Astrocyte (in vitro differentiated cells and primary cell): ENCODE results near the gene FAM221A. TPM values are rescaled to one million over a fixed set of nuclear protein-coding genes. Genes with fewer than 3 reads are reported as not detected.

Experiments
- DNase-seq: peaks from one replicate; pipeline ENCODE4 v3.0.0-alpha.2; 2010; ENCODE audit warnings: low read depth
- FAIRE-seq: peaks from 2 replicates; lab custom pipeline; 2011; peaks lifted over from hg19 to GRCh38; lab: Jason Lieb, UNC
- H2AFZ ChIP-seq: 2 replicates; pipeline ENCODE4 v1.6.0; 2012; ENCODE audit warnings: low read depth, low read length, inconsistent platforms
- H3K27ac ChIP-seq: 2 replicates; pipeline ENCODE4 v1.5.1; 2011; ENCODE audit warnings: low read depth, low read length, inconsistent platforms
- H3K27me3 ChIP-seq: 2 replicates; pipeline ENCODE4 v1.6.0; 2011; ENCODE audit warnings: low read length, inconsistent platforms; ENCODE audit not compliant: insufficient read depth
- H3K36me3 ChIP-seq: 2 replicates; pipeline ENCODE4 v1.5.1; 2011; ENCODE audit warnings: low read length, inconsistent platforms; ENCODE audit not compliant: insufficient read depth
- H3K4me1 ChIP-seq: 2 replicates; pipeline ENCODE4 v1.5.1; 2011; ENCODE audit warnings: low read length, inconsistent platforms; ENCODE audit not compliant: insufficient read depth
- H3K4me2 ChIP-seq: 2 replicates; pipeline ENCODE4 v1.6.0; 2012; ENCODE audit warnings: low read length, inconsistent platforms
- H3K4me3 ChIP-seq: 2 replicates; pipeline ENCODE4 v1.5.1; 2011; ENCODE audit warnings: low read depth, mild to moderate bottlenecking, low read length, inconsistent platforms; ENCODE audit not compliant: insufficient read depth
- H3K79me2 ChIP-seq: 2 replicates; pipeline ENCODE4 v1.6.0; 2012; ENCODE audit warnings: mild to moderate bottlenecking, low read length, inconsistent platforms; ENCODE audit not compliant: insufficient read depth
- H3K9ac ChIP-seq: 2 replicates; pipeline ENCODE4 v1.6.0; 2012; ENCODE audit warnings: mild to moderate bottlenecking, low read length, inconsistent platforms
- H3K9me3 ChIP-seq: 2 replicates; pipeline ENCODE4 v1.5.1; 2012; ENCODE audit warnings: low read depth, mild to moderate bottlenecking, low read length, inconsistent platforms; ENCODE audit not compliant: insufficient read depth
- H4K20me1 ChIP-seq: 2 replicates; pipeline ENCODE4 v1.6.0; 2012; ENCODE audit warnings: low read length, inconsistent platforms; ENCODE audit not compliant: insufficient read depth
- H3K27ac Mint-ChIP-seq: one replicate; pipeline ENCODE4 v1.8.0; 2021; ENCODE audit warnings: mild to moderate bottlenecking, mixed read lengths; ENCODE audit not compliant: unreplicated experiment
- H3K27me3 Mint-ChIP-seq: one replicate; pipeline ENCODE4 v1.8.0; 2021; ENCODE audit warnings: low read depth, mixed read lengths; ENCODE audit not compliant: unreplicated experiment
- H3K36me3 Mint-ChIP-seq: one replicate; pipeline ENCODE4 v1.8.0; 2021; ENCODE audit warnings: low read depth, mixed read lengths; ENCODE audit not compliant: unreplicated experiment
- H3K4me1 Mint-ChIP-seq: one replicate; pipeline ENCODE4 v1.8.0; 2021; ENCODE audit warnings: low read depth, mixed read lengths; ENCODE audit not compliant: unreplicated experiment
- H3K4me3 Mint-ChIP-seq: one replicate; pipeline ENCODE4 v1.8.0; 2021; ENCODE audit warnings: mild to moderate bottlenecking, moderate library complexity, mixed read lengths; ENCODE audit not compliant: unreplicated experiment
- H3K9me3 Mint-ChIP-seq: one replicate; pipeline ENCODE4 v1.8.0; 2021; ENCODE audit warnings: mild to moderate bottlenecking, mixed read lengths; ENCODE audit not compliant: unreplicated experiment
- CTCF ChIP-seq: IDR thresholded peaks from 2 replicates; pipeline ENCODE4 v1.5.1; 2011; ENCODE audit warnings: low read depth, mild to moderate bottlenecking, inconsistent platforms, low read length, moderate library complexity; ENCODE audit not compliant: insufficient read depth
- EZH2 ChIP-seq: IDR thresholded peaks from 2 replicates; pipeline ENCODE4 v1.6.1; 2012; ENCODE audit warnings: mild to moderate bottlenecking, low read length, inconsistent platforms; ENCODE audit not compliant: insufficient read depth
- total RNA-seq: library from RNA; stranded (reverse); gene quantifications from 2 replicates; pipeline ENCODE4 v1.2.1, GENCODE V29; 2021

The FAM221A gene
- total RNA-seq, 1 donor from 2014 or later: 3.0 TPM

DNA sequence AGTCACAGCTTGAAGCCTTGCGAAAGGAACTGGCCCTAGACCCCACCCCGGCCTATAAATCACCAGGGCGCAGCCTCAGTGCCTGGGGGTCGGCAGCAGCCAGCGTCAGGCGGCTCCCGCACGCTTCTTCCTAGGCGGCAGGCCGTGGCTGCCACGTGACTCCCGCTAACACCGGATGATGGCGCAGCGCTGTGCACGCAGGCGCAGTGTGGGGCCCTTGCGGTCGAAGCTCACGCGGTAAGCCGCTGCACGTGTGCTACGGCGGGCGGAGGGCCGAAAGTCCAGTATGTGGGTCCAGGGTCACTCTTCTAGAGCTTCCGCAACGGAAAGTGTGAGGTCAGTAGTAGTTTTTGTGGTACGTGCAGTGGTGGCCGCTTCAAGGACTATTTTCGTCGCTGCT lies 30.0 kb downstream of the FAM221A start, which contains the start of gene STK31:
Gene STK31 (plus strand): TSS at position 220 of the 400 bp plus-strand sequence. CDS start 67 bp downstream, at position 287.
- peaks cover 18% of the 10 kb centered on the region for H3K4me1 ChIP-seq
- no peaks in the 10 kb centered on the region for H3K27me3 ChIP-seq
- no peak within 1 kb of the TSS for H3K4me3 ChIP-seq
- FAIRE-seq (no peak), DNase-seq (no peak)
- no peak within 1 kb of the TSS for H3K9ac ChIP-seq
- Mint-ChIP-seq H3K27me3 (no peaks in the 10 kb centered on the region), H3K4me3 (no peak within 1 kb of the TSS), H3K36me3 (peaks cover 10% of the 10 kb centered on the region), H3K9me3 (peaks cover 13% of the 10 kb centered on the region), H3K27ac (no peak within 1 kb of the TSS), H3K4me1 (peaks cover 19% of the 10 kb centered on the region)
- TF ChIP-seq EZH2 (no peak), CTCF (no peak)
- no peaks in the 10 kb centered on the region for H3K79me2 ChIP-seq
- H3K27ac ChIP-seq: no peak within 1 kb of the TSS
- no peaks in the 10 kb centered on the region for H4K20me1 ChIP-seq
- no peak within 1 kb of the TSS for H3K4me2 ChIP-seq
- H2AFZ ChIP-seq: no peak within 1 kb of the TSS
- no peaks in the 10 kb centered on the region for H3K36me3 ChIP-seq
- H3K9me3 ChIP-seq: peaks cover 4% of the 10 kb centered on the region

DNA sequence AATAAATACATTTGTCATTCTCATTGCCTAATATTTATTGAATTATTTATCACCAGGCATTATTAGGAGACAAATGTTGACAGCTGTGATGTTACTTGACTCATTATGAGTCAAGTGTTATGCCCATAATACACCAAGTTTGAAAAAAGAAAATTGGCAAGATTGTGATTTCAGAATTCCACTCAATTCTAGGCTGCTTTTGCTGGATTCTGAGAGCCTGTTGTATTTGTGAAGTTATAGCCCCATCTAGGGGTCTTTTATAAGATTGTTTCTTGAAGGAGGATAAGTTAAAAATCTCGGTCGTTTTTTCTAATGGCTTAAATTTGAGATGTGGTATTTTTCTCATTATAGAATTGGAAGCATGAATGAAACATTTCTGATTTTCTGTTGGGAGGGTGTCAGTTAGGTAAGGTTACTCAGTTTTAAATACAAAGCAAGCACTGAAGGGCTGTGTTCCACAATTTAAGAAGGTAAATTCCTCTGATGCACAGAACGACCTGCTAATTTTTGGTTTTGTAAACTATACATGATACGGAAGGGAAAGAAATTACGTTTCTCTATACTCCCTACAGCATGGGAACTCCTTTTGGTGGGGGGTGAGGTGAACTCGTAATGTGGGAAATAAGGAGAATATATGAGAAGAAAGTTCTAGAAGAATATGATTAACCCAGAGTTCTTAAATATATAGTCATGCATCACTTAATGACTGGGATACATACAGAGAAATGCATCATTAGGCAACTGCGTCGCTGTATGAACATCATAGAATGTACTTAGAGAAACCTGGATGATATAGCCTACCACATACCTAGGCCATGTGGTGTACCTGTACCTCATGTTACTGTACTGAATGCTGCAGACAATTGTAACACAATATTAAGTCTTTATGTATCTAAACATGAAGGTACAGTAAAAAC lies 32.6 kb downstream of the FAM221A start:
- Mint-ChIP-seq H3K27me3 (no peaks in the 10 kb centered on the region), H3K4me3 (no peak overlapping the region), H3K27ac (peak overlapping the region; percentile 50), H3K4me1 (peaks cover 20% of the 10 kb centered on the region), H3K9me3 (no peaks in the 10 kb centered on the region), H3K36me3 (no peaks in the 10 kb centered on the region)
- no peaks in the 10 kb centered on the region for H3K27me3 ChIP-seq
- no peak overlapping the region for H3K4me3 ChIP-seq
- H3K4me1 ChIP-seq: peaks cover 18% of the 10 kb centered on the region
- TF ChIP-seq EZH2 (no peak), CTCF (peak; percentile 60)
- H4K20me1 ChIP-seq: no peaks in the 10 kb centered on the region
- peak overlapping the region; percentile 48 for H3K9ac ChIP-seq
- H3K9me3 ChIP-seq: no peaks in the 10 kb centered on the region
- peak; percentile 38 for DNase-seq
- H3K36me3 ChIP-seq: no peaks in the 10 kb centered on the region
- no peak overlapping the region for H3K27ac ChIP-seq
- no peak overlapping the region for H2AFZ ChIP-seq
- no peak for FAIRE-seq
- no peaks in the 10 kb centered on the region for H3K79me2 ChIP-seq
- H3K4me2 ChIP-seq: peak overlapping the region; percentile 52
